Measurements from ENCODE around the gene CPM. TPM values are rescaled to one million over a fixed set of nuclear protein-coding genes. Genes with fewer than 3 reads are reported as not detected.
"Not testable (repeated sequence)": the region's sequence is repeated elsewhere in the genome, so short reads cannot be mapped to it uniquely, and the experiment has no call there.

Gene CPM
- total RNA-seq, 1 donor from 2014 or later: not detected

GRCh38 chr12:68842123-68842522 is 90.8 kb downstream of the CPM start:
- no peak for DNase-seq (ENCODE audit: low read depth, low spot score)
- Mint-ChIP-seq H3K36me3 (ENCODE audit: low read depth) (peaks cover 21% of the 10 kb centered on the region), H3K9me3 (no peaks in the 10 kb centered on the region), H3K27me3 (ENCODE audit: low read depth) (no peaks in the 10 kb centered on the region), H3K27ac (ENCODE audit: unreplicated experiment) (no peak overlapping the region), H3K4me3 (no peak overlapping the region), H3K4me1 (no peaks in the 10 kb centered on the region)
- TF ChIP-seq CTCF (conservative IDR thresholded peaks at IDR 0.05): no peak

GRCh38 chr12:68841717-68842116 is 91.3 kb downstream of the CPM start:
- no peak overlapping the region for H3K4me3 Mint-ChIP-seq
- no peaks in the 10 kb centered on the region for H3K4me1 Mint-ChIP-seq
- no peak overlapping the region for H3K27ac Mint-ChIP-seq (ENCODE audit: unreplicated experiment)
- no peak for TF ChIP-seq CTCF (conservative IDR thresholded peaks at IDR 0.05)
- DNase-seq (ENCODE audit: low read depth, low spot score): no peak
- peaks cover 21% of the 10 kb centered on the region for H3K36me3 Mint-ChIP-seq (ENCODE audit: low read depth)
- H3K9me3 Mint-ChIP-seq: no peaks in the 10 kb centered on the region
- no peaks in the 10 kb centered on the region for H3K27me3 Mint-ChIP-seq (ENCODE audit: low read depth)

- H3K4me1 Mint-ChIP-seq; H3K4me3 Mint-ChIP-seq; DNase-seq (ENCODE audit: low read depth, low spot score); H3K9me3 Mint-ChIP-seq; H3K27me3 Mint-ChIP-seq (ENCODE audit: low read depth); H3K27ac Mint-ChIP-seq (ENCODE audit: unreplicated experiment): not testable (repeated sequence)
- H3K36me3 Mint-ChIP-seq (ENCODE audit: low read depth): peaks cover 23% of the 10 kb centered on the region
Measured at GRCh38 chr12:68841175-68841574, 91.8 kb downstream of the CPM start.

- peaks cover 6% of the 10 kb centered on the region for H3K4me1 Mint-ChIP-seq
- peaks cover 28% of the 10 kb centered on the region for H3K36me3 Mint-ChIP-seq (ENCODE audit: low read depth)
- H3K27ac Mint-ChIP-seq (ENCODE audit: unreplicated experiment): no peak overlapping the region
- no peak overlapping the region for H3K4me3 Mint-ChIP-seq
- H3K27me3 Mint-ChIP-seq (ENCODE audit: low read depth): no peaks in the 10 kb centered on the region
- no peak for DNase-seq (ENCODE audit: low read depth, low spot score)
- no peaks in the 10 kb centered on the region for H3K9me3 Mint-ChIP-seq
- TF ChIP-seq CTCF (conservative IDR thresholded peaks at IDR 0.05): no peak
Measured at GRCh38 chr12:68839183-68840147, 93.5 kb downstream of the CPM start.

- Mint-ChIP-seq H3K9me3 (no peaks in the 10 kb centered on the region), H3K4me1 (peaks cover 6% of the 10 kb centered on the region), H3K27ac (ENCODE audit: unreplicated experiment) (no peak overlapping the region), H3K4me3 (no peak overlapping the region), H3K36me3 (ENCODE audit: low read depth) (peaks cover 31% of the 10 kb centered on the region), H3K27me3 (ENCODE audit: low read depth) (no peaks in the 10 kb centered on the region)
- DNase-seq (ENCODE audit: low read depth, low spot score): no peak
- TF ChIP-seq CTCF (conservative IDR thresholded peaks at IDR 0.05): no peak
Measured at GRCh38 chr12:68838046-68838886, 94.7 kb downstream of the CPM start.

All from neural crest cell (in vitro differentiated cells).